AG09319 (cell line): ENCODE measurements around the gene EFNA3.

Source experiments
- DNase-seq: peaks from one replicate; pipeline ENCODE4 v3.0.0-alpha.2; 2010; ENCODE audit warnings: low read depth; ENCODE audit errors: extremely low read depth
- TF ChIP-seq, protein P1 (sequence below): IDR thresholded peaks from 2 replicates; pipeline ENCODE4 v1.5.1; 2011; ENCODE audit warnings: low read depth, mild to moderate bottlenecking, inconsistent platforms, low read length, moderate library complexity

The EFNA3 gene

DNA sequence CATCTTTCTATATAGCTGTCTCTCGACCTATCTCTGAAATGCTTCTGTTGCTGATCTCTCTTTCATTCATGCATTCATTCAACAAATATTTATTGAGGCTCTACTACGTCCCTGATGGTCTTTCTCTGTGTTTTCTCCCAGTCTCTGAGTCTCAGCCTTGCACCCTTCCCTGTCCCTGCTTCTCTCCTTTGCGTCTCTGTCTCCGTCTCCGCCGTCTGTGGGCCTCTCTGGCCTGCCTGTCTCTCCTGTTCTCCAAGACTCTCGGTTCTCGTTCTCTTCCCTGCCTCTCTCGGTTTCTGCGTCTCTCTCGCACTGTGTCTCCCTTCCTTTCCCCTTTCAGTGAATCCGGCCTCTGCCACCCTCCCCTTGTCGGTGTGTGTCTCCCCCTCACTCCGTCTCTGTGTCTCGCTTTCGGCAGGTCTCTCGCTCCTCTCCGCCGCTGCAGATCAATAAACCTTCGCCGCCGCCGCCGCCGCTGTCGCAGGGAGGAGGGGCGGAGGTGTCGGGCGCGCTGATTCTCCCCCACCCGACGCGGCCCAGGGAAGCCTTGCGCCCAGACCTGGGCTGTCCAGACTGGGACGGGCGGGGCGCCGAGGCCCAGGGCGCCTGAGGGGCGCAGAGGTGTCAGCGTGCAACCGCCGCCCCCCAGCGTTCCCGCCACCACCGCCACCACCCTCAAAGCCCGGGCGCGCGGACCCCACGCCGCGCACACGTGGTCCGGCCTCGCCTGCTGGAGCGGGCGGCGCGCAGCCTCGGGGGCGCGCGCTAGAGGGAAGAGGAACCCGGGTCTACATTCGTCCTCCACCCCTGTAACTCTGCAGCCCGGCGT lies 3.0 kb downstream of the EFNA3 start:
- TF ChIP-seq, protein P1, sequence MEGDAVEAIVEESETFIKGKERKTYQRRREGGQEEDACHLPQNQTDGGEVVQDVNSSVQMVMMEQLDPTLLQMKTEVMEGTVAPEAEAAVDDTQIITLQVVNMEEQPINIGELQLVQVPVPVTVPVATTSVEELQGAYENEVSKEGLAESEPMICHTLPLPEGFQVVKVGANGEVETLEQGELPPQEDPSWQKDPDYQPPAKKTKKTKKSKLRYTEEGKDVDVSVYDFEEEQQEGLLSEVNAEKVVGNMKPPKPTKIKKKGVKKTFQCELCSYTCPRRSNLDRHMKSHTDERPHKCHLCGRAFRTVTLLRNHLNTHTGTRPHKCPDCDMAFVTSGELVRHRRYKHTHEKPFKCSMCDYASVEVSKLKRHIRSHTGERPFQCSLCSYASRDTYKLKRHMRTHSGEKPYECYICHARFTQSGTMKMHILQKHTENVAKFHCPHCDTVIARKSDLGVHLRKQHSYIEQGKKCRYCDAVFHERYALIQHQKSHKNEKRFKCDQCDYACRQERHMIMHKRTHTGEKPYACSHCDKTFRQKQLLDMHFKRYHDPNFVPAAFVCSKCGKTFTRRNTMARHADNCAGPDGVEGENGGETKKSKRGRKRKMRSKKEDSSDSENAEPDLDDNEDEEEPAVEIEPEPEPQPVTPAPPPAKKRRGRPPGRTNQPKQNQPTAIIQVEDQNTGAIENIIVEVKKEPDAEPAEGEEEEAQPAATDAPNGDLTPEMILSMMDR, result no peak
- DNase-seq, result no peak

DNA sequence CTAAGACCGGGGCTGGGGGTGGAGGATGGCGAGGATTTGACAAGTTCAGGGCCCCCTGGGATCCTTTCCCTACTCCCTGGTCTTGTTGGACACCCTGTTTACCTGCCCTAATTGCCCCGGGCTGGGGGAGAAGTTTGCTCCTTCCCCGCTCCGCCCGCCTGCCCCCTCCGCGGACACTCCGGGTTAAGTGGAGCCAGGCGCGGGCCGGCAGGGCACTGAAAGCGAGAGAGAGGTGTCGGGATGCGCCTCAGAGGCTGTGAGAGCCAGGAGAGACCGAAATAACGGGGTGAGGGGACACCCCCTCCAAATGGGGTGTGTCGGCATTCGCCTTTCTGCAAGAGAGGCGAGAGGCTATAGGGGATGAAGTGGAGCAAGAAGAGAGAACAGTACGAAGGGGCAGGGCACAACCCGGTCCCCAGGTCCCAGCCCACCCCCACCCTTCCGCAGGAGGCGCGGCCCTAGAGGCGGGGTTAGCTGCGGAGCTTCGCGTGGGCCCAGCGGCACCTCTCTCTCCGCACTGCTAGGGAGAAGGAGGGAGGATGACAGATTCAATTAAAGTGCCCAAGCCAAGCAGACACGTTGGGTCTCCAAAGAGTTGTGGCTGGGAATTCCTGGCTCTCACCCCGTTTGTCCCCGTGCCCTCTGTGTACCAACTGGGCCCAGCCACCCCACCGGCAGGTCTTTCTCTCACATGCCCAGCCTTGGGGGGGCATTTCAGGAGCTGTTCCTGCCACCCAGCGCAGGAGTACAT lies 3.8 kb downstream of the EFNA3 start:
- TF ChIP-seq, protein P1, result no peak
- DNase-seq, result no peak

DNA sequence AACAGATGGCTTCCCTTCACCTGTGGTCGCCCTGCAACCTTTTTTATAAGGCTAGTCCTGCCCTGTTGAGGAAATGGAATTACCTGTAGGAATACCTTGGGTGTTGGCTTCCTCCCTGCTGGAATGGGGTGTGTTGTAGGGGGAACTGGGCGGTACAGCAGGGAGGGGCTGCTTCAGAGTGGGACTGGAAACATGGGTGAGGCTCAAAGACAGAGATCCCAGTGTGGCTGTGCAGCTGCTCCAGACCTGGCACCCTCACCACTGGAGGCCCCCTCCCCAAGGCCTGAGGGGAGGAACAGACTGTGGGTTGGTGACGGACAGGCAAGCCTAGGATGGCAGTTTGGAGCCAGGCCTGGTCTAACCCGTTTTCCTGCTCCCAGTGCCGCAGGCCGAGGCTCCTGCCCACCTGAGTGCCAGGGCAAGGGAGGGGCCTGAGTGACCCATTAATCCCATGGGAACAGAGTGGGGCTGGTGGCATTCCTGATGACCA lies 4.5 kb downstream of the EFNA3 start:
- TF ChIP-seq, protein P1, result no peak
- DNase-seq, result no peak

DNA sequence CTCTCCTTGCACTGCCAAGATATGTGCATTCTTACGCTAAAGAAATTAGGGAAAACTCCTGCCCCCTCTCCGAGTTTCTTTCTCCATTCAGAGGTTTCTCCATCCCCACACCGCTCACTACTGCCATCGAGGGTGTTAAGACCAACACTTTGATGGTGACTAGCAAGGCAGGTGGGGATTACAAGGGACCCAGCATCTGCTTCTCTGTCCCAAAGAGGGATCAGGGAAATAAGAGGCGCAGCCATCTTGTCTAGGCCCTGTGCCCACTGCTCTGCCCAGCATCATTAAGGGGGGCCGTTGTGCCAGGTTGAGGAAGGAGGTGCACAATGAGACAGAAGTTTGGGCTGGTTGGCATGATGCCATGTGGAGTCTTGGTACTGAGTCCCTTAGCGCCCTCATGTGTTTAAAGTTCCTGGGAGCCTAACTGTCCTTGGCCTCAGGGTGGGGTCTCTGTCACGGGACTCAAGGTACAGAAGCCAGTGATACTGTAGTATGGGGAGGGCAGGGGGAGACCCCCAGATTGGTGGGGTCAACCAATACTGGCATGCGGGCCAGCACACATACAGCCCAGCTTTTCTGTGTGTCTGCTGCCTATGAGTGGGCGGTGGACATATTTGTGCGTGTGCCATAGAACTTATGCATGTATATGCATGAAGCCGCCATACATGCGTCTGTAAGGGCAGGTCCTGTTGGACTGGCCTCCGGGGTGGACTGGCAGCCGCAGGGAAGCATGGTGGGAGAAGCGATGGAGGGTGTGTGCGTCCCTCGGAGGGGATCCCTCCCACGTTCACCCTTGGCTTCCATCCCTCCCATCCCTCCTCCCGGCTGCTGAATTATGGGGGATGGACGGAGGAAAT lies 5.5 kb downstream of the EFNA3 start:
- DNase-seq, result no peak
- TF ChIP-seq, protein P1, result peak; percentile 14

DNA sequence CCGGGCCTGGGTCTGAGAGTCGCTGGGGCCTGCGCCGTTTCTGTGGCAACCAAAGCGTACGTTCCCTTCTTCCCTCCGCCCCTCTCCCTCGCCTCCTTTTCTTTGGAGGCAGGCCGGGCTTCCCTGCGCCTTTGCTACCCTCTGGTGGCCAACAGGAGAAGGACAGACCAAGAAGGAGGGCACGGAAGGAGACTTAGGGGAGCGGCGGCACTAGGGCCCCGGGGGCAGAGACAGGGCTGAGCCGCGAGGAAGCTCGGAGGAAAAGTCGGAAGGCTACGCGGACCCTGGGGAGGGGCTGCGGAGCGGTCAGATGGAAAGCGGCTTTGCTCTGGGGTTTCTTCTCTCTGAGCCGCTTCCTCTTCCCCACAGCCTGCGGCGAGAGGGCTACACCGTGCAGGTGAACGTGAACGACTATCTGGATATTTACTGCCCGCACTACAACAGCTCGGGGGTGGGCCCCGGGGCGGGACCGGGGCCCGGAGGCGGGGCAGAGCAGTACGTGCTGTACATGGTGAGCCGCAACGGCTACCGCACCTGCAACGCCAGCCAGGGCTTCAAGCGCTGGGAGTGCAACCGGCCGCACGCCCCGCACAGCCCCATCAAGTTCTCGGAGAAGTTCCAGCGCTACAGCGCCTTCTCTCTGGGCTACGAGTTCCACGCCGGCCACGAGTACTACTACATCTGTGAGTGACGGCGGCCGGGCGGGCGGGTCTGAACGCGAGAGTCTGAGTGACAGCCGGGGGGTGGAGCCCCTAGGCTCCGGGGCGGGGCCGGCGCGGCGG lies 6.3 kb downstream of the EFNA3 start:
- TF ChIP-seq, protein P1, result peak; percentile 92
- DNase-seq, result peak; percentile 79

DNA sequence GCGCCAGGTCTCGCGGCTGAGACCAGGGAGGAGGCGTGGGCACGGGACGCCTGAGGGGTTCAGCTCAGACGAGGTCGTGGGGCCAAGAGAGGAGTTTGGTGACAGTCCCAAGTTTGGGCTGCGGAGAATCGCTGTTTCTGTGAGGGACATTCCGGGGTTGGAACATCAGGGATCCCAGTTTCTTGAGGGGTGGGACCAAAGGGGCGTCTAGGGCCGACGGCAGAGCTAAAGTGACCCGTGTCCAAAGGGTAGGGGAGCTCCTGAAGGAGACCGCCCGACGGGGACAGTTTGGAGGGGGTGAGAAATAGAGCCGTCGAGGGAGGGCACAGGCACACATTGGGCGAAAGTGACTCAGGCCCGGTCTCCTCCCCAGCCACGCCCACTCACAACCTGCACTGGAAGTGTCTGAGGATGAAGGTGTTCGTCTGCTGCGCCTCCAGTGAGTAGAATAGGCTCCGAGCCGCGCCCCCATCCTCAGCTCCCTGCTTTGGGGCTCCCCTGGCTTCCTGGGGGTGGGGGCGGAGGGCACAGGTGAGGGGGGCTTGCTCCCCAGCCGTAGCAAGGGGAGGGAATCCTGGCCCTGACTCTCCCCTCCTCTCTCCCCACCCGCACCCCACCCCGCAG lies 7.0 kb downstream of the EFNA3 start:
- TF ChIP-seq, protein P1, result no peak
- DNase-seq, result no peak
